ENCODE results near the gene OLR1. TPM values are rescaled to one million over a fixed set of nuclear protein-coding genes. Genes with fewer than 3 reads are reported as not detected.

Gene OLR1
- polyA plus RNA-seq, 1 donor from 2014 or later, result not detected

DNA sequence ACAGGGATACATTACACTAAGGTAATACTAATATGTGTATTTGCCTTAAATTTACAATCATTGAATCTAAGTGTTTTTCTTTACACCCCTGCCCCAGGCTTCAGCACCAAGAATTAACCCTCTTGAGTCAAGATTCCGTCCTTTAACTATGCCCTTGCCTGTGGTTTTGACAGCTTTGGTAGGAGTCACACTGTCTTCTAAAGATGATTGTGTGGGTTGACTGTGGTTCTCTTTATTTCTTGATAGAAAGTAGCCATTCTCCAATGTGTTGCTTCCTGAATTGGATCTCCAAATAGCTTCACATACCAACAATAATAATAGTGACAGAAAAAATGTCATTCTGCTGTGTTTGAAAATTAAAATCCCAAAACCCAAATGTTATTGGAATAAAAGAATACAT is 45.5 kb downstream of the OLR1 start:
- Histone ChIP-seq H3F3A (ENCODE audit: insufficient read depth, low read length, poor library complexity, severe bottlenecking) (no peaks in the 10 kb centered on the region), H3K9me3 (ENCODE audit: low read length) (no peaks in the 10 kb centered on the region), H3K27ac (ENCODE audit: low read length) (no peak overlapping the region), H3K4me2 (ENCODE audit: low read length) (no peak overlapping the region), H4K20me1 (ENCODE audit: insufficient read depth) (no peaks in the 10 kb centered on the region), H3K27me3 (ENCODE audit: insufficient read depth, low read depth, low read length) (no peaks in the 10 kb centered on the region), H3K4me3 (ENCODE audit: low read length) (no peak overlapping the region), H2AFZ (ENCODE audit: low read depth, low read length) (no peak overlapping the region), H3K9ac (ENCODE audit: low read length) (no peak overlapping the region), H3K36me3 (ENCODE audit: insufficient read depth, low read length) (no peaks in the 10 kb centered on the region), H3K79me2 (replicated peaks; ENCODE audit: insufficient read depth, low read length) (no peaks in the 10 kb centered on the region), H3K9me2 (ENCODE audit: insufficient read depth, low read length) (no peaks in the 10 kb centered on the region)
- no peak for TF ChIP-seq TAF1 (IDR thresholded peaks at IDR 0.05; ENCODE audit: low read depth)

DNA sequence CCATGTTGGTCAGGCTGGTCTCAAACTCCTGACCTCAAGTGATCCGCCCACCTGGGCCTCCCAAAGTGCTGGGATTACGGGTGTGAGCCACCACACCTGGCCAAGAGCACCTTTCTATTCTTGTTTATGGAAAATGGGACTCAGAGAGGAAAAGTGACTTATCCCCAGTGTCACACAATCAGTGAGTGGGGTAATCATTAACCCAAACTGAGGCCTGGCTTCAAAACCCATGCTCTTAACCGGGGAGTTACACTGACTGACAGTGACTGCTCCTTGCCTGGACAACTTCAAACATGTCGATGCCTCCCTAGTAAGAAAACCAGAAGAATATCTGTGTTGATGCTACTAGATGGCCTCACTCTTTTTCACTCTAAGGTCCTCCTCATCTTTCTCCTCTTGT is 49.2 kb downstream of the OLR1 start:
- no peaks in the 10 kb centered on the region for H3K36me3 ChIP-seq (ENCODE audit: insufficient read depth, low read length)
- no peaks in the 10 kb centered on the region for H3K9me3 ChIP-seq (ENCODE audit: low read length)
- no peak overlapping the region for H3K9ac ChIP-seq (ENCODE audit: low read length)
- no peaks in the 10 kb centered on the region for H3K27me3 ChIP-seq (ENCODE audit: insufficient read depth, low read depth, low read length)
- no peaks in the 10 kb centered on the region for H4K20me1 ChIP-seq (ENCODE audit: insufficient read depth)
- no peaks in the 10 kb centered on the region for H3K79me2 ChIP-seq (replicated peaks; ENCODE audit: insufficient read depth, low read length)
- TF ChIP-seq, protein P1, sequence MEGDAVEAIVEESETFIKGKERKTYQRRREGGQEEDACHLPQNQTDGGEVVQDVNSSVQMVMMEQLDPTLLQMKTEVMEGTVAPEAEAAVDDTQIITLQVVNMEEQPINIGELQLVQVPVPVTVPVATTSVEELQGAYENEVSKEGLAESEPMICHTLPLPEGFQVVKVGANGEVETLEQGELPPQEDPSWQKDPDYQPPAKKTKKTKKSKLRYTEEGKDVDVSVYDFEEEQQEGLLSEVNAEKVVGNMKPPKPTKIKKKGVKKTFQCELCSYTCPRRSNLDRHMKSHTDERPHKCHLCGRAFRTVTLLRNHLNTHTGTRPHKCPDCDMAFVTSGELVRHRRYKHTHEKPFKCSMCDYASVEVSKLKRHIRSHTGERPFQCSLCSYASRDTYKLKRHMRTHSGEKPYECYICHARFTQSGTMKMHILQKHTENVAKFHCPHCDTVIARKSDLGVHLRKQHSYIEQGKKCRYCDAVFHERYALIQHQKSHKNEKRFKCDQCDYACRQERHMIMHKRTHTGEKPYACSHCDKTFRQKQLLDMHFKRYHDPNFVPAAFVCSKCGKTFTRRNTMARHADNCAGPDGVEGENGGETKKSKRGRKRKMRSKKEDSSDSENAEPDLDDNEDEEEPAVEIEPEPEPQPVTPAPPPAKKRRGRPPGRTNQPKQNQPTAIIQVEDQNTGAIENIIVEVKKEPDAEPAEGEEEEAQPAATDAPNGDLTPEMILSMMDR (IDR thresholded peaks at IDR 0.05; ENCODE audit: poor library complexity, severe bottlenecking), result no peak
- TF ChIP-seq MXI1 (conservative IDR thresholded peaks at IDR 0.05; ENCODE audit: poor library complexity, severe bottlenecking) (no peak), SMC3 (conservative IDR thresholded peaks at IDR 0.05; ENCODE audit: poor library complexity) (no peak), TAF1 (IDR thresholded peaks at IDR 0.05; ENCODE audit: low read depth) (no peak), RAD21 (conservative IDR thresholded peaks at IDR 0.05) (no peak), EZH2 (IDR thresholded peaks at IDR 0.05; ENCODE audit: borderline replicate concordance, insufficient read depth, low read length, poor library complexity, severe bottlenecking) (no peak), EP300 (conservative IDR thresholded peaks at IDR 0.05; ENCODE audit: poor library complexity, severe bottlenecking) (no peak)
- no peak overlapping the region for H3K27ac ChIP-seq (ENCODE audit: low read length)
- no peaks in the 10 kb centered on the region for H3K9me2 ChIP-seq (ENCODE audit: insufficient read depth, low read length)
- H3F3A ChIP-seq (ENCODE audit: insufficient read depth, low read length, poor library complexity, severe bottlenecking), result no peaks in the 10 kb centered on the region
- no peak overlapping the region for H3K4me2 ChIP-seq (ENCODE audit: low read length)
- H2AFZ ChIP-seq (ENCODE audit: low read depth, low read length), result no peak overlapping the region
- H3K4me3 ChIP-seq (ENCODE audit: low read length), result no peak overlapping the region

DNA sequence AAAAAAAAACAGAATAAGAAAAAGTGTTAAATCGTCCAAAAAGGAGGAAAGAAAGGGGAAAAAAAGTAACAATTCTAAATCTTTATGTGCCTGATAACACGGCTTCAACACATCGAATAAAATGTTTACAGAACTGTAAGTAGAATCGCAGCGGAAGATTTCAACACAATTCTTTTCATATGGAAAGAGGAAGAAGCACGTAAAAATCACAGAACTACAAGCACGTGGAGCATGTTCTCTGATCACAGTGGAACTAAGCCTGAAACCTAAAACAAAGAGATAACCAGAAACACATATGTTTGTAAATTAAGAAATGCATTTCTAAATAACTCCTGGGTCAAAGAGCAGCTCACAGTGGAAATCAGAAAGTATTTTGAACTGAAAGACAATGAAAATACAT is 50.7 kb downstream of the OLR1 start:
- Histone ChIP-seq H3K27ac (ENCODE audit: low read length) (no peak overlapping the region), H3K79me2 (replicated peaks; ENCODE audit: insufficient read depth, low read length) (no peaks in the 10 kb centered on the region), H3K9me3 (ENCODE audit: low read length) (no peaks in the 10 kb centered on the region), H3K9me2 (ENCODE audit: insufficient read depth, low read length) (no peaks in the 10 kb centered on the region), H3K36me3 (ENCODE audit: insufficient read depth, low read length) (no peaks in the 10 kb centered on the region), H3F3A (ENCODE audit: insufficient read depth, low read length, poor library complexity, severe bottlenecking) (no peaks in the 10 kb centered on the region), H3K4me2 (ENCODE audit: low read length) (no peak overlapping the region), H3K9ac (ENCODE audit: low read length) (no peak overlapping the region), H3K4me3 (ENCODE audit: low read length) (no peak overlapping the region), H3K27me3 (ENCODE audit: insufficient read depth, low read depth, low read length) (no peaks in the 10 kb centered on the region), H2AFZ (ENCODE audit: low read depth, low read length) (no peak overlapping the region), H4K20me1 (ENCODE audit: insufficient read depth) (no peaks in the 10 kb centered on the region)
- TF ChIP-seq POLR2AphosphoS5 (IDR thresholded peaks at IDR 0.05) (no peak), SMC3 (conservative IDR thresholded peaks at IDR 0.05; ENCODE audit: poor library complexity) (no peak), EP300 (conservative IDR thresholded peaks at IDR 0.05; ENCODE audit: poor library complexity, severe bottlenecking) (no peak), EZH2 (IDR thresholded peaks at IDR 0.05; ENCODE audit: borderline replicate concordance, insufficient read depth, low read length, poor library complexity, severe bottlenecking) (no peak), TAF1 (IDR thresholded peaks at IDR 0.05; ENCODE audit: low read depth) (no peak), RAD21 (conservative IDR thresholded peaks at IDR 0.05) (no peak), MXI1 (conservative IDR thresholded peaks at IDR 0.05; ENCODE audit: poor library complexity, severe bottlenecking) (no peak)
- TF ChIP-seq, protein P1 (IDR thresholded peaks at IDR 0.05; ENCODE audit: poor library complexity, severe bottlenecking), result no peak
- TF ChIP-seq, protein P2, sequence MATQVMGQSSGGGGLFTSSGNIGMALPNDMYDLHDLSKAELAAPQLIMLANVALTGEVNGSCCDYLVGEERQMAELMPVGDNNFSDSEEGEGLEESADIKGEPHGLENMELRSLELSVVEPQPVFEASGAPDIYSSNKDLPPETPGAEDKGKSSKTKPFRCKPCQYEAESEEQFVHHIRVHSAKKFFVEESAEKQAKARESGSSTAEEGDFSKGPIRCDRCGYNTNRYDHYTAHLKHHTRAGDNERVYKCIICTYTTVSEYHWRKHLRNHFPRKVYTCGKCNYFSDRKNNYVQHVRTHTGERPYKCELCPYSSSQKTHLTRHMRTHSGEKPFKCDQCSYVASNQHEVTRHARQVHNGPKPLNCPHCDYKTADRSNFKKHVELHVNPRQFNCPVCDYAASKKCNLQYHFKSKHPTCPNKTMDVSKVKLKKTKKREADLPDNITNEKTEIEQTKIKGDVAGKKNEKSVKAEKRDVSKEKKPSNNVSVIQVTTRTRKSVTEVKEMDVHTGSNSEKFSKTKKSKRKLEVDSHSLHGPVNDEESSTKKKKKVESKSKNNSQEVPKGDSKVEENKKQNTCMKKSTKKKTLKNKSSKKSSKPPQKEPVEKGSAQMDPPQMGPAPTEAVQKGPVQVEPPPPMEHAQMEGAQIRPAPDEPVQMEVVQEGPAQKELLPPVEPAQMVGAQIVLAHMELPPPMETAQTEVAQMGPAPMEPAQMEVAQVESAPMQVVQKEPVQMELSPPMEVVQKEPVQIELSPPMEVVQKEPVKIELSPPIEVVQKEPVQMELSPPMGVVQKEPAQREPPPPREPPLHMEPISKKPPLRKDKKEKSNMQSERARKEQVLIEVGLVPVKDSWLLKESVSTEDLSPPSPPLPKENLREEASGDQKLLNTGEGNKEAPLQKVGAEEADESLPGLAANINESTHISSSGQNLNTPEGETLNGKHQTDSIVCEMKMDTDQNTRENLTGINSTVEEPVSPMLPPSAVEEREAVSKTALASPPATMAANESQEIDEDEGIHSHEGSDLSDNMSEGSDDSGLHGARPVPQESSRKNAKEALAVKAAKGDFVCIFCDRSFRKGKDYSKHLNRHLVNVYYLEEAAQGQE (IDR thresholded peaks at IDR 0.05; ENCODE audit: borderline replicate concordance), result no peak
